ENCODE results near the gene RAMP3.
A peak's percentile ranks its signal among the peaks of the same experiment; 100 is the strongest.
"Not testable (repeated sequence)": the region's sequence is repeated elsewhere in the genome, so short reads cannot be mapped to it uniquely, and the experiment has no call there.

The RAMP3 gene

DNA sequence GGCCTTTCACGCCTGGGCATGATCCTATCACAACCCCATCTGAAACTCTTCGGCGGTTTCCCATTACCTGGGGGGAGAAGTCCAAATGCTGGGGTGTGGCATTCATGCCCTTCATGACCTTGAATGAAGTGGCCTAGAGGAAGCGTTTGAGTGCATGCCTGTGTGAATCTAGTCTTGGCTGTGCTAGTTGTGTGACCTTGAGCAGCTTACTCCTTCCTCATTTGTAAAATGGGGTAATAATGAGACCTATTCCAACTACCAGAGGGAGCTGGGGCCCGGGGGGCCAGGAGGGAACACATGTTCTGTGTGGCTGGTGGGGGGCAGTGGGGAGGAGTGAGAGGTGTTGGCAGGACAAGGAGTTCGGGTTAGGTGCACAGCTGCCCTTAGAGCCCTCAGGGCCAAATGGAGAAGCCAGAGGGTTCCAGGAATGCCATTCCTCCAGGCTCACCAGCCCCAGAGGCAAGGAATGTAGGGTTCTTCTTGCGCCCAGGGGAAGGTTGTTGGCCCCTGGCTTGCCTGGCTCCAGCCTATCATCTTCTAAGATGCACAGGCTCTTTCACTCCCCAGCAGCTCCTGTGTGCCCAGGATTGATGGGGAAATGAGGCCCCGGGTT is 24.8 kb upstream of the RAMP3 start:
- DNase-seq, result no peak

DNA sequence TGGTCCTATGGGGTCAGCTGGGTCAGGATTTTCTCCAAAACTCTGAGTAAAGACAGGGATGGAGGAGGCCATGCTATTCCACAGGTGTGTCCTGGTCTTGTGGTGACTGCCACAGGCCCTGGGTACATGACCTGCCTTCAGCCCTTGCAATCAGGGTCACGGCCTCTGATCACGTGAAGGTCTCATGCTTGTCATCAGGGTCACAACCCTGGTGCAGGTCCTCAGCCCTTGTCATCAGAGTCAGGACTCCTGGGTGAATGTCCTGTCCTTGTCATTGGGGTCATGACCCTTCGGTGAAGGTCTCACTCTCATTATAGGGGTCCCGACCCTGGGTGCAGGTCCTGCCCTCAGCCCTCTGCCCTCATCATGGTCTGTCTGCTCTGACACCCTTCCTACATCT is 24.2 kb upstream of the RAMP3 start:
- DNase-seq, result no peak

- no peak for DNase-seq
These were observed 23.7 kb upstream of the RAMP3 start for GRCh38 chr7:45133877-45134276.

GRCh38 chr7:45136106-45137060 is 21.2 kb upstream of the RAMP3 start:
- DNase-seq, result peak; percentile 68

GRCh38 chr7:45138433-45139267 is 18.9 kb upstream of the RAMP3 start:
- DNase-seq, result no peak

- DNase-seq, result no peak
These were observed 16.8 kb upstream of the RAMP3 start for GRCh38 chr7:45140827-45141226.

DNA sequence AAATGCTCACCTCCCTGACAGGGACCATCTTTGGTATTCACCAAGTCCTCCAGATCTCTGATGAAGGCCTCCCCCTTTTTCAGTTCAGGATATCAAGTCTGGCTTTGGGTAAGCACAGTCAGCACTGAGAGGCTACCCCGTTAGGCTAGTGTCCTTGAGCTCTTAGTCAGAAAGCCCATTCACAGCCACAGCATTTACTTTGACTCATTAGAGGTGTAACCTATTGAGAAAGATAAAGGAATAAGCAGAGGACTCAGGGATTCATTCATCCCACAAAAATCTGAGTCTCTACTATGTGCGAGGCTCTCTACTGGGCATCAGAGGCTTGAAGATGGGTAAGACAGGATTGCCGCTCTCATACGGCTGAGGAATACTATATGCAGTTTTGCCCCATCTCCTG is 14.0 kb upstream of the RAMP3 start:
- peak; percentile 13 for DNase-seq

DNA sequence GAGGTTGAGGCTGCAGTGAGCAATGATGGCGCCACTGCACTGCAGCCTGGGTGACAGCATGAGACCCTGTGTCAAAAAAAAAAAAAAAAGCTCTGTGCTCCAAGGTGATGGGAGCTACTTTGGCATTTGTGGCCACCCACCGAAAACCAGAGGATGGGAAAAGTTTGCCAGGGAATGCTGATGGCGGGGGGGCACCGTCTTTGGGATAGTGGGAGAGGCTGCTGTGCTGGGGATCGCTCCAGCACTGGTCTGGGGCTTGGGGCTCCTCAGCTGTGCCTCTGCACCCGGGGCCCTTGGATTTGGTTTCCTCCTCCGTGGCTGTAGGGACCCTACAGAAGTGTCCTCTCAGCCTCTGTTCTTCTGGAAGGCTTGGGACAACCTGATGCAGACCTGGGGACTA is 11.7 kb upstream of the RAMP3 start:
- DNase-seq, result no peak

DNA sequence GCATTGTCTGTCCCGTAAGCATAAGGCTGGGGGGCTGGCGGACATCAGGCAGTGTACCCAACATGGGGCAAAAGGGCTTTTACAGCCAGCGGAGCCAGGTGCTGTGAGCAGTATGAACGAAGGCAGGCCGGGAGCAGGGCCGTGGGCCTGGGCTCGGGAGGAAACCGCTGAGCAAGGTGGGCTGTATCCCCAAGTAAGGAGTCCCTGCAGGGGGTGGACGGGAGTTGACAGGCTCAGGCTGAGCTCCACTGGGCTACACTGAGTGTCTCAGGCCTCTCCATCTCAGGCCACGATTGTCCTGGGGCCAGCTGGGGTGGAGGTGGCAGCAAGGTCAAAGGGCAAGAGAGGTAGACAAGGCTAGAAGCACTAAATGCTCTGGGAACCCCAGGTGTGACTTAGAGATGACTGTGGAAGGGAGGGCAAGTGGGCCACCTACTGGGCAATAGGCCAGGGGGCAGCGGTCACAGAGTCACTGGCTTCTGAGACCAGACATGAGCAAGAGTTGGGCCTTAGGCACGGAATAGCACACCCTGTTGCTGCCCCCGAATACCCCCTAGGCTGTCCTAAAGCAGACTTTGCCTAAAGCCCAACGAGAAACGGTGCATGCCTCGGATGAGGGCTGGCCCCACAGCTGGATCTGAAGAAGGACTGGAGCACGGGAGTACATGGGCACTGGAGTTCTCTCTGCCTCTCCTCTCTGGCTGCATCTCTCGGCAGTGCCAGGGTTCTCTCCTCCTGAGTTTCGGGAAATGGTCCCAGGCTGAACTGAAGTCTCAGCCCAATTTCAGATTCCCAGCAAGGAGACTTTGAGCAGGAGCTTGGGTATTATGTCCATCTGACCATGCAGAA is 10.8 kb upstream of the RAMP3 start:
- DNase-seq, result no peak

- DNase-seq, result no peak
These were observed 9.5 kb upstream of the RAMP3 start for GRCh38 chr7:45147858-45148652.

DNA sequence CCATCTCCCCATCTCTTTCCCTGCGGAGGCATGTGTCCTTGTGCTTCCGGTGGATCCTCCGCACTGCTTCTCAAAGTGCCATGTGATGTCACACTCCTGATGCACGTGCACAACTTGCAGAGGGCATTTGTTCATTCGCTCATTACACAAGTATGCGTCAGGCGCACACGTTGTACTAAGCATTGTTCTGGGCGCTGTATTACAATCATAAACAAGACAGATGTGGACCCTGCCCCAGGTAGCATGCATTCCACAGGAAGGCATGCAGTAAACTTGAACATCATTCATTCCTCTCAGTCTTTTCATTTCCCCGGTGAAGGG is 9.0 kb upstream of the RAMP3 start:
- no peak for DNase-seq

DNA sequence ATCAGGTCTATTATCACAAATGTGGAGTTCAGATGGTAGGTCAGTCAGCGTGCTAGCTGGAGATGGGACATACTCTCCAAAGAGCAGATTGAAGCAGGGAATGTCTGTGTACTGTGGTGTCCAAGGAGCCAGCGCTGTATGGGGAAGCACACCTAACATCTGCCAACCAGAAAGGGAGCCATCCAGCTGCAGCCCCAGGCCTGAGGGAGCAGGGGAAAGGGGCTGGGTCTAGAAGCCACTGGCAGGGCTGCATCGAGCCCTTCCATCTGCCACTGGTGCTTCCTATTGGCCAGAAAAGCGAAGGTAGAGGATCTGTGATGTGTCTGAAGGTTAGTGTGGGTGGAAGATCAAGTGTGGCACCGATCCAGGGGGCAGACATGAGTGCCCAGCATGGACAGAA is 8.0 kb upstream of the RAMP3 start:
- DNase-seq, result no peak

GRCh38 chr7:45150199-45150598 is 7.4 kb upstream of the RAMP3 start:
- DNase-seq, result no peak

DNA sequence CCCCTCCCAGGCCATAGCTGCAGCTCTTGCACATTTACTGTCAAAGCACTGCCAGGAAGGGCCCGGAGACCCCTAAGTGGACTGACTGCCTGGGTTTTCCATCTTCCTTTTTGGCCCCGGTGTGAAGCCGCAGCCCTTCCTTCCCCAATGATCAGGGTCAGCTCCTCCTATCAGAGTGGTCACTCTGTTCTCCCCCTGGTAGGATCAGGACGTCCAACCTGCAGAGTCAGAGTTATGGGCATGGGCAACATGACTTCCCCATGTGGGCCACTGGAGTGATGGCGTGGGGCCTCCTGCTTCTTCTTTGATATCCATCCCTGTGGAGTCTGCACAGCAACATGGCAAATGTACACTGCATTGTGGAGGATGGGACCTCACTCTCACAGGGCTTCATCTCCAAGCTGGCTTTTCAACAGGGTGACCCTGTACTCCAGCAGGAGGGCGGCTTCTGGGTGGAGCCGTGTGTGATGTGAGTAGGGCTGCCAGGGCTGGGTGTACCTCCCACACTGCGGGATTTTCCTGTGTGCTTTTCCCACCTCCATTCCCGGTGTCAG is 6.4 kb upstream of the RAMP3 start:
- DNase-seq, result no peak

DNA sequence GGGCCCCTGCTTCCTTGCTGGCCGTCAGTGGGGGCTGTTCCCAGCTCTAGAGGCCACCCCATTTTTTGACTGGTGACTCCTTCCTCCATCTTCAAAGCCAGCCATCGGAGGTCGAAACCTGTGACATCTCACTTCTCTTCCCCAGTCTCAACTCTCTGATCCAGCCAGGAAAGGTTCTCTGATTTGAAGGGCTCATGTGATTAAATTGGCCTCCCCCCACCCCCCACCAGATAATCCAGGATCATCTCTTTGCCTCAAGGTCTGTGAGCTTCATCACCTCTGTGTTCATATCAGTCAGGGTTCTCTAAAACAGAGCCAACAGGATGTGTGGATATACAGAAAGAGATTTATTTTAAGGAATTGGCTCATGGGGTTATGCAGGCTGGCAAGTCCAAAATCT is 5.6 kb upstream of the RAMP3 start:
- DNase-seq, result no peak

GRCh38 chr7:45153233-45153632 is 4.4 kb upstream of the RAMP3 start:
- DNase-seq, result no peak

- DNase-seq, result not testable (repeated sequence)
These were observed 3.7 kb upstream of the RAMP3 start for GRCh38 chr7:45153861-45154260.

GRCh38 chr7:45155357-45155900 is 2.2 kb upstream of the RAMP3 start:
- no peak for DNase-seq

DNA sequence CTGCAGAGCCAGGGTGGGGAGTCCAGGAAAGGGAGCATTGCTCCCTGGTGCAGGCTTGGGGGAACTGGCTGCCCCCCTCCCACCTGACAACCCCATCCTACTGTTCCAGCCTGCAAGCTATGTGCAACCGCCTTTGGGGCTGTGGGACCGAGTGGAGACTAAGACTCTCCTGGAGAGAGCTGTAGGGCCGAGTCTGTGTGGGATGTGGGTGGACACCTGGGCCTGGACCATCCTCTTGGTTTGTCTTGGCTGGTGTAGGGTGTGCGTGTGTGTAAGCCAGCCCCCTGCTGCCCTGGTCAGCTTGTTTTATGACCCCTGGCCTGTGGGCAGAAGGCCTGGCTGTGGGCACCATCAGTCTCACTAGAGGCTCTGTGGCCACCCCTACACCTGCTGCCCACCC is 1.6 kb upstream of the RAMP3 start:
- DNase-seq, result no peak

DNA sequence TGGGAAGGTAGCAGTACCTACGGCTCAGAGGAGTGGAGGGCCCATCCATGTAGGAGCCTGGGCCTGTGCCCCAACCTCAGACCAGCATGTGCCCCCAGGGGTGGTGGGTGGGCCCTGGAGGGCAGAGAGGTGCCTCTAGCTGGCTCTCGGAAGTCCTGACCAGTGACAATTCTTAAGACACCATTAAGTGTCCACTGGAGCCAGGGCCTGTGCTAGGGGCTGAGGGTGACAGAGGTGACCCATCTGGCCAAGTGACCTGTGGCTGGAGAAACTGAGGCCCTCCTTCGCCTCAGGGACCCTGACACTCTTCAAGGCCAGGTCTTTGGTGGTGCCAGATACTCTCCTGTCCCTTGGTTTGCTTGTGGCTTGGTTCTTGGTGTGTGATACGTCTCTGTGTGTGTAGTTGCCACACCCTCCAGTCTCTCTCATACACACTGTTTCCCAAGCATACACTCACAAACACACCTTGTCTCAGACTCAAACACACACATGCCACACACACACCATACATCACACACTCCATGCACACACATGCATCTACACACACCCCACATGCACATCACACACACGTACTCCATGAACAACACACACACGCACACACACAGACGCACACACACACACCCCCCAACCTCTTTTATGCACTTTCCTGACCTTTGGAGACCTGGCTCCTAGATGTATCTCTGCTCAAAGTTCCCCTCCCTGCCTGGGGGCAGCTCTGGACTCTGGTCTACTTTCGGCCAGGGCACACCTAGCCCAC is 897 bp upstream of the RAMP3 start:
- no peak for DNase-seq

GRCh38 chr7:45157286-45157652 is 322 bp upstream of the RAMP3 start:
- DNase-seq, result no peak

All from fibroblast of skin of right quadriceps (primary cell).